Measurements from ENCODE around the gene SLC9A3.

Gene SLC9A3

GRCh38 chr5:531749-532315 is 7.6 kb upstream of the SLC9A3 start:
- TF ChIP-seq CTCF (IDR thresholded peaks at IDR 0.05; ENCODE audit: control insufficient read depth, insufficient read depth, low read depth, low read length, missing control alignments) = no peak
- no peak overlapping the region for H3K4me3 ChIP-seq (ENCODE audit: control insufficient read depth, low read depth, low read length)
- no peak for DNase-seq (ENCODE audit: low read depth)

GRCh38 chr5:531101-531748 is 7.0 kb upstream of the SLC9A3 start:
- DNase-seq (ENCODE audit: low read depth) = no peak
- no peak overlapping the region for H3K4me3 ChIP-seq (ENCODE audit: control insufficient read depth, low read depth, low read length)
- no peak for TF ChIP-seq CTCF (IDR thresholded peaks at IDR 0.05; ENCODE audit: control insufficient read depth, insufficient read depth, low read depth, low read length, missing control alignments)

GRCh38 chr5:530001-530955 is 6.0 kb upstream of the SLC9A3 start:
- H3K4me3 ChIP-seq (ENCODE audit: control insufficient read depth, low read depth, low read length) = no peak overlapping the region
- TF ChIP-seq CTCF (IDR thresholded peaks at IDR 0.05; ENCODE audit: control insufficient read depth, insufficient read depth, low read depth, low read length, missing control alignments) = no peak
- no peak for DNase-seq (ENCODE audit: low read depth)

GRCh38 chr5:528629-529511 is 4.6 kb upstream of the SLC9A3 start:
- no peak overlapping the region for H3K4me3 ChIP-seq (ENCODE audit: control insufficient read depth, low read depth, low read length)
- DNase-seq (ENCODE audit: low read depth) = no peak
- TF ChIP-seq CTCF (IDR thresholded peaks at IDR 0.05; ENCODE audit: control insufficient read depth, insufficient read depth, low read depth, low read length, missing control alignments) = no peak

GRCh38 chr5:527646-528628 is 3.7 kb upstream of the SLC9A3 start:
- no peak overlapping the region for H3K4me3 ChIP-seq (ENCODE audit: control insufficient read depth, low read depth, low read length)
- no peak for DNase-seq (ENCODE audit: low read depth)
- no peak for TF ChIP-seq CTCF (IDR thresholded peaks at IDR 0.05; ENCODE audit: control insufficient read depth, insufficient read depth, low read depth, low read length, missing control alignments)

All from AG09309 (cell line).